A549 (cell line): ENCODE measurements around the gene DYNC1H1. TPM values are rescaled to one million over a fixed set of nuclear protein-coding genes. Genes with fewer than 3 reads are reported as not detected.
A peak's percentile ranks its signal among the peaks of the same experiment; 100 is the strongest.

Experiments
- ATAC-seq, 2 experiments: fragments of 200-7000 bp in 1 of 2; fragments of >200 bp in 1 of 2; cut with Nextera tagmentation in 1 of 2; cut with Tn5 transposase in 1 of 2; 3 replicates each; pipeline versions ENCODE4 v1.8.0 to v1.9.1; 2018 to 2020; ENCODE audit warnings: mild to moderate bottlenecking in 1 of 2, moderate library complexity in 1 of 2
- CTCF ChIA-PET: fragments of 300-600 bp; sonication (Branson Sonifier 250); formaldehyde crosslinking; extraction: SDS; loops from one replicate; lab custom pipeline; 2021; ENCODE audit warnings: antibody characterized with exemption, inconsistent platforms; lab: Yijun Ruan, JAX
- POLR2A ChIA-PET: fragments of 350-600 bp; formaldehyde crosslinking; extraction: SDS; loops from one replicate; lab custom pipeline; 2021; ENCODE audit warnings: antibody characterized with exemption, inconsistent platforms; lab: Yijun Ruan, JAX
- DNase-seq, 2 experiments: peaks; one replicate each; pipeline versions ENCODE4 v3.0.0 to v3.0.0-alpha.2; 2011 to 2016; ENCODE audit warnings: low read depth in 1 of 2, low spot score in 1 of 2
- FAIRE-seq: peaks from 2 replicates; lab custom pipeline; 2011; peaks lifted over from hg19 to GRCh38; lab: Jason Lieb, UNC
- H3K27ac ChIP-seq, 2 experiments: fragments of >200 bp; sonication (Bioruptor Twin); formaldehyde crosslinking; 3 replicates each; pipeline ENCODE4 v1.5.1; 2016 to 2017
- H3K4me1 ChIP-seq: fragments of >200 bp; sonication (Bioruptor Twin); formaldehyde crosslinking; 3 replicates; pipeline ENCODE4 v1.6.1; 2016
- H3K4me2 ChIP-seq: fragments of >200 bp; sonication (Bioruptor Twin); formaldehyde crosslinking; 3 replicates; pipeline ENCODE4 v1.6.1; 2016
- H3K4me3 ChIP-seq: fragments of >200 bp; sonication (Bioruptor Twin); formaldehyde crosslinking; 3 replicates; pipeline ENCODE4 v1.5.1; 2016
- H3K9me3 ChIP-seq: fragments of >200 bp; sonication (Bioruptor Twin); formaldehyde crosslinking; 3 replicates; pipeline ENCODE4 v1.6.1; 2016
- CBX2 ChIP-seq: fragments of 200-600 bp; sonication (generic); IDR thresholded peaks from 2 replicates; pipeline ENCODE4 v1.6.1; 2016; ENCODE audit warnings: low read depth, mild to moderate bottlenecking, borderline replicate concordance
- CHD2 ChIP-seq: fragments of 150-350 bp; IDR thresholded peaks from 2 replicates; pipeline ENCODE4 v1.6.1; 2014; ENCODE audit warnings: low read length; ENCODE audit not compliant: partially characterized antibody
- CHD4 ChIP-seq: fragments of 200-600 bp; sonication (generic); IDR thresholded peaks from 2 replicates; pipeline ENCODE4 v1.6.1; 2016; ENCODE audit warnings: antibody characterized with exemption, mild to moderate bottlenecking, borderline replicate concordance
- FOXS1 ChIP-seq: fragments of 250-450 bp; sonication (Bioruptor Pico); IDR thresholded peaks from 2 replicates; pipeline ENCODE4 v1.5.0; 2020; ENCODE audit warnings: mild to moderate bottlenecking, moderate library complexity
- GATA3 ChIP-seq: IDR thresholded peaks from 2 replicates; pipeline ENCODE4 v1.6.1; 2012; ENCODE audit warnings: borderline replicate concordance
- HES2 ChIP-seq: fragments of >200 bp; sonication (Bioruptor Twin); formaldehyde crosslinking; IDR thresholded peaks from 2 replicates; pipeline ENCODE4 v1.6.1; 2016
- HOXB5 ChIP-seq: fragments of 250-450 bp; sonication (Bioruptor Pico); IDR thresholded peaks from 2 replicates; pipeline ENCODE4 v1.5.0; 2020; ENCODE audit warnings: mild to moderate bottlenecking, moderate library complexity
- JUNB ChIP-seq: fragments of >200 bp; sonication (Bioruptor Twin); formaldehyde crosslinking; IDR thresholded peaks from 2 replicates; pipeline ENCODE4 v1.6.1; 2016
- KDM5A ChIP-seq: fragments of 200-600 bp; sonication (generic); IDR thresholded peaks from 2 replicates; pipeline ENCODE4 v1.6.1; 2016; ENCODE audit warnings: antibody characterized with exemption, mild to moderate bottlenecking
- MAX ChIP-seq: IDR thresholded peaks from 2 replicates; pipeline ENCODE4 v1.6.1; 2012
- MYC ChIP-seq: IDR thresholded peaks from 2 replicates; pipeline ENCODE4 v1.6.1; 2012; ENCODE audit warnings: mild to moderate bottlenecking, inconsistent platforms, low read length, improper control_type of control experiment, borderline replicate concordance
- NFE2L2 ChIP-seq: fragments of 150-350 bp; conservative IDR thresholded peaks from 2 replicates; pipeline ENCODE4 v1.6.1; 2014; ENCODE audit warnings: low read length
- PHF8 ChIP-seq: fragments of 200-600 bp; sonication (generic); IDR thresholded peaks from 2 replicates; pipeline ENCODE4 v1.6.1; 2016; ENCODE audit warnings: low read depth, mild to moderate bottlenecking, antibody characterized with exemption, moderate library complexity, borderline replicate concordance
- POLR2A ChIP-seq: IDR thresholded peaks from 2 replicates; pipeline ENCODE4 v1.6.1; 2012; ENCODE audit warnings: mild to moderate bottlenecking, low read length
- REST ChIP-seq: fragments of 200-600 bp; sonication (generic); IDR thresholded peaks from 2 replicates; pipeline ENCODE4 v1.6.1; 2016; ENCODE audit warnings: antibody characterized with exemption, mild to moderate bottlenecking, moderate library complexity
- RFX5 ChIP-seq: fragments of 450-650 bp; IDR thresholded peaks from 2 replicates; pipeline ENCODE4 v1.7.1; 2014; ENCODE audit warnings: antibody characterized with exemption, mild to moderate bottlenecking, moderate library complexity
- SMC3 ChIP-seq: fragments of >200 bp; sonication (Bioruptor Twin); formaldehyde crosslinking; IDR thresholded peaks from 3 replicates; pipeline ENCODE4 v1.6.1; 2018; ENCODE audit warnings: inconsistent platforms
- SREBF2 ChIP-seq: fragments of 450-650 bp; IDR thresholded peaks from 2 replicates; pipeline ENCODE4 v1.6.1; 2014; ENCODE audit warnings: mild to moderate bottlenecking, moderate library complexity
- ZFP36 ChIP-seq: fragments of 450-650 bp; IDR thresholded peaks from 2 replicates; pipeline ENCODE4 v1.6.1; 2014; ENCODE audit warnings: borderline replicate concordance; ENCODE audit not compliant: partially characterized antibody
- ZSCAN20 ChIP-seq: fragments of 250-450 bp; sonication (Bioruptor Pico); IDR thresholded peaks from 2 replicates; pipeline ENCODE4 v1.8.0; 2022; ENCODE audit warnings: mild to moderate bottlenecking, moderate library complexity
- WGBS: methylation state at CpG from one replicate; pipeline ENCODE4 v1.1.6; 2017; ENCODE audit errors: missing lambda C conversion rate; 5-methylcytosine and 5-hydroxymethylcytosine counted together
- polyA plus RNA-seq, 4 experiments: library from polyadenylated mRNA; depleted of rRNA in 3 of 4; stranded (reverse); fragments of >200 nt; fragmentation: RNase III in 1 of 4; extraction: RNeasy Plus Mini Kit Qiagen cat#74134 plus additional on column Dnase treatment in 1 of 4; gene quantifications; 2 replicates in 3 of 4; 3 replicates in 1 of 4; pipeline ENCODE4 v1.2.3, GENCODE V29; 2011 to 2017

The DYNC1H1 gene
- polyA plus RNA-seq, 2 of the 4 experiments (the other 2 are of a cell fraction) = 177 to 187 TPM

DNA sequence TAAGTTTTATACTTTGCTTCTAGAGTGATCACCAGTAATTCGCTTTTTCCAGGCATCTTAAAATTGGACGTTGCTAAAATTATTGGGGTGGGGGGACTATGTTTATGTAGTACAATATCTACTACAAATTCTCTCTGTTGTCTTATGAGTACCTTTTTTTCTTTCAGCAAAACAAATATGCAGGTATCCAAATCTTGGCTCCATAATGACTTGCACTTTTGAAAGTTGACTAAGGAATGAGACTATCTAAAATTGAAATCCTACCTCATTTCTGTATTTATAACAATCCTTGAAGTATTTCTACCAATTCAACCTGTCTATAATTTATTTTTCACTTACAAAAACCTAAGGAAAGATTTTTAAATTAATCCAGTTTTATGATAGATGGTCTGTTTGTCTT lies 2.4 kb downstream of the DYNC1H1 start:
- Histone ChIP-seq H3K4me2 (peak overlapping the region; percentile 96), H3K9me3 (no peaks in the 10 kb centered on the region), H3K27ac (peak overlapping the region; percentile 76 to 94), H3K4me3 (peak overlapping the region; percentile 91), H3K4me1 (peaks cover 65% of the 10 kb centered on the region)
- FAIRE-seq (no peak), ATAC-seq (no peak), DNase-seq (no peak)
- ChIA-PET POLR2A (no interaction called here), CTCF (interaction anchor here (0.8 to 1.2 kb wide), 2 partner anchors 11 to 130 kb away, joined by 4 to 8 read pairs; no protein-coding TSS in a partner anchor)
- TF ChIP-seq NFE2L2 = peak; percentile 78
- no peak for TF ChIP-seq POLR2A
- TF ChIP-seq ZFP36 = no peak
- no peak for TF ChIP-seq RFX5
- TF ChIP-seq ZSCAN20 = no peak
- no peak for TF ChIP-seq CHD2
- TF ChIP-seq HES2 = no peak
- 5% methylated on average over 2 of the region's 2 CpGs for WGBS

DNA sequence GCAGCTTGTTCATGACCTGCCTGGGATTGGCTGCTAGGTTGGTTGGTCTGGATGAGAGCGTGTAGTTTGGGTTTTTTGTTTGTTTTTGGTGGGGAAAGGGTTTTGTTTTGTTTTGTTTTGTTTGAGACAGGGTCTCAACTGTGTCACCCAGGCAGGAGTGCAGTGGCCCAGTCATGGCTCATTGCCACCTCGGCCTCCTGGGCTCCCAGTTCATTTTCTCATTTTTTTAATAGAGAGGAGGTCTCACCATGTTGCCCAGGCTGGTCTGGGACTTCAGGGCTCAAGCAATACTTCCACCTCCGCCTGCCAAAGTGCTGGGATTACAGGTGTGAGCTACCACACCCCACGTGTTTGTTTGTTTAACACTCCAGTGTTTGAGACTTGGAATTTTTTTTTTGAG lies 3.8 kb downstream of the DYNC1H1 start:
- 80% methylated on average over 4 of the region's 4 CpGs for WGBS

DNA sequence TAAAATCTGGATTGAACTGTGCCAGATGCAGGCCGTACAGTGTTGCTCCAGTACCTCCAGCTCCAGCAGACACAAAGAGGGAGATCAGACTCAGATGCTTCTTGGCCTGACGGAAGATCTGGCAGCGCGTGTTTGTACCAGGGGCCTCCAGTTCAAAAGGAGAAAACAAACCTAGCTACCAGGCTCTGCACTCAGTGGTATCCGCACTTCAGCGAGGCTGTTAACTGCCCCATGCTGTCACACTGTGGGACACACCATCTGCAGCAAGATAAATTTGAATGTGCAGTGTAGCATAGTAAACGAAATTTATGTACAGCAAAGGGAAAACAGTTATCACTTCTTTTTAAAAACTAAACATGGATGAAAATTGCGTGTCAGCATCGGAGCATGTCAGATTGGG lies 5.1 kb downstream of the DYNC1H1 start:
- POLR2A ChIA-PET = no interaction called here
- no peak for DNase-seq

More for the DNA sequence above, 3.8 kb downstream of the DYNC1H1 start:
- FAIRE-seq (no peak), DNase-seq (no peak), ATAC-seq (no peak)
- Histone ChIP-seq H3K9me3 (no peaks in the 10 kb centered on the region), H3K4me2 (peak overlapping the region; percentile 96), H3K4me1 (peaks cover 60% of the 10 kb centered on the region), H3K27ac (peak overlapping the region in 1 of 2 experiments; percentile 76; a peak in 3 of 6 replicates), H3K4me3 (0 out of 3 replicates have a peak overlapping the region, but pooled peaks have one; percentile 8)
- TF ChIP-seq RFX5 (no peak), ZSCAN20 (no peak), GATA3 (no peak), SMC3 (no peak), SREBF2 (no peak), JUNB (no peak)
- ChIA-PET POLR2A (no interaction called here), CTCF (interaction anchor here (0.8 to 1.5 kb wide), 4 partner anchors 10 to 346 kb away, joined by 3 to 8 read pairs (median 5); no protein-coding TSS in a partner anchor)

More for the DNA sequence above, 5.1 kb downstream of the DYNC1H1 start:
- Histone ChIP-seq H3K9me3 (no peaks in the 10 kb centered on the region), H3K4me2 (no peak overlapping the region; the same call in 2 of the 3 replicates), H3K4me3 (no peak overlapping the region), H3K4me1 (peaks cover 64% of the 10 kb centered on the region), H3K27ac (peak overlapping the region in 1 of 2 experiments; percentile 87; a peak in 3 of 6 replicates)
- CTCF ChIA-PET = no interaction called here
- ATAC-seq = no peak
- 88% methylated on average over 9 of the region's 9 CpGs for WGBS
- no peak for FAIRE-seq
- TF ChIP-seq ZSCAN20 = no peak
- TF ChIP-seq HES2 = no peak
- TF ChIP-seq FOXS1 (CRISPR knock-in tag) = no peak
- no peak for TF ChIP-seq REST
- TF ChIP-seq KDM5A = no peak
- TF ChIP-seq CBX2 = no peak
- no peak for TF ChIP-seq ZFP36
- no peak for TF ChIP-seq MYC
- TF ChIP-seq PHF8 = no peak
- TF ChIP-seq HOXB5 (CRISPR knock-in tag) = no peak
- no peak for TF ChIP-seq CHD4
- TF ChIP-seq MAX = no peak
